ENCODE measurements around the gene CEACAM1.

GRCh38 chr19:42558450-42559150, 30.3 kb upstream of the CEACAM1 start:
- no peak for TF ChIP-seq ZFP3 (CRISPR knock-in tag; IDR thresholded peaks at IDR 0.05)
- no peak for TF ChIP-seq ZNF565 (CRISPR knock-in tag; conservative IDR thresholded peaks at IDR 0.05; ENCODE audit: low read depth)
- TF ChIP-seq PATZ1 (CRISPR knock-in tag; IDR thresholded peaks at IDR 0.05; ENCODE audit: borderline replicate concordance), result no peak
- TF ChIP-seq ZFP30 (CRISPR knock-in tag; IDR thresholded peaks at IDR 0.05), result no peak
- TF ChIP-seq RARB (CRISPR knock-in tag; IDR thresholded peaks at IDR 0.05), result no peak
- TF ChIP-seq ZNF8 (CRISPR knock-in tag; IDR thresholded peaks at IDR 0.05), result no peak
- no peak for TF ChIP-seq CREB5 (CRISPR knock-in tag; IDR thresholded peaks at IDR 0.05; ENCODE audit: low read depth)
- no peak for TF ChIP-seq BACH2 (CRISPR knock-in tag; IDR thresholded peaks at IDR 0.05; ENCODE audit: borderline replicate concordance)
- TF ChIP-seq CSDC2 (CRISPR knock-in tag; IDR thresholded peaks at IDR 0.05), result no peak
- no peak for TF ChIP-seq ISL1 (CRISPR knock-in tag; IDR thresholded peaks at IDR 0.05)
